ENCODE data around the gene REC114. TPM values are rescaled to one million over a fixed set of nuclear protein-coding genes. Genes with fewer than 3 reads are reported as not detected.
A peak's percentile ranks its signal among the peaks of the same experiment; 100 is the strongest.

The REC114 gene
- total and polyA plus RNA-seq, 2 of the 8 experiments (the other 6 are each of a cell fraction or from before 2014, with no cell fraction given), result 0.12 TPM; not detected in 1

DNA sequence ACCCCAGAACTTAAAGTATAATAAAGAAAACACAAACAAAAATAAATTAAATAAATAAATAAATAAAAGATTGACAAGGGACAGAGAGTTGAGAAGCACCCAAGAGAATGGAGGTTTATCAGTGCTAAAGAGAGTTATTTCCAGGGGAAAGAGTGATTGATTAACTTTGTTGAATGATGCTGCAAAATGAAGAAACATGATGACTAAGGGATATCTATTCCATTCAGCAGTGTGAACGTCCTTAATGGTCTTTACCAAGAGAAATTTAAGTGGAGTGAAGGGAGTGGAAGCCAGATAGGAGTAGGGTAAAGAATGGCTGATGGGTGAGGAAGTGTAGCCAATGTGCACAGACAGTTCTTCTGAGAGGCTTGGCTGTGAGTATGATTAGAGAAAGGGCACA is 11.1 kb downstream of the REC114 start:
- Histone ChIP-seq H3K23ac (ENCODE audit: insufficient read length) (no peak overlapping the region), H3K4me1 (replicated peaks in 1 of 4; ENCODE audit: control insufficient read depth in 3 of 4, insufficient read depth in 4 of 4, low read length in 3 of 4) (peaks cover 0 to 5% (median under 1%) of the 10 kb centered on the region in 4 experiments; a peak in 3 of 7 replicates), H4K8ac (ENCODE audit: extremely low read depth, insufficient read depth, low read length) (no peak overlapping the region), H3K9ac (replicated peaks in 1 of 4; ENCODE audit: extremely low read depth in 1 of 4, low read depth in 3 of 4, low read length in 3 of 4) (no peak overlapping the region), H2BK5ac (ENCODE audit: low read depth, low read length) (no peak overlapping the region), H3K79me2 (ENCODE audit: control insufficient read depth in 1 of 2, insufficient read depth in 2 of 2, low read length in 2 of 2) (no peaks in the 10 kb centered on the region), H3K4me2 (ENCODE audit: insufficient read depth in 1 of 2, low read depth in 2 of 2, low read length in 2 of 2) (no peak overlapping the region), H4K5ac (ENCODE audit: insufficient read length, low read depth, low read length) (no peak overlapping the region), H3K14ac (ENCODE audit: insufficient read length) (no peak overlapping the region), H4K91ac (replicated peaks; ENCODE audit: insufficient read length, low read length) (no peak overlapping the region), H4K20me1 (replicated peaks in 1 of 2; ENCODE audit: control insufficient read depth in 1 of 2, insufficient read depth in 2 of 2, low read length in 2 of 2) (no peaks in the 10 kb centered on the region), H3K56ac (replicated peaks; ENCODE audit: insufficient read length, low read depth, low read length) (no peak overlapping the region), H2BK120ac (replicated peaks; ENCODE audit: low read depth, low read length) (no peak overlapping the region), H2AFZ (ENCODE audit: low read length) (no peak overlapping the region), H3K27me3 (replicated peaks in 1 of 4; ENCODE audit: control insufficient read depth in 3 of 4, extremely low read depth in 1 of 4, insufficient read depth in 3 of 4, low read length in 3 of 4) (no peaks in the 10 kb centered on the region), H3K79me1 (ENCODE audit: low read depth, low read length) (no peaks in the 10 kb centered on the region), H3K18ac (ENCODE audit: extremely low read depth, low read length) (no peak overlapping the region), H3K23me2 (ENCODE audit: low read depth, low read length) (no peaks in the 10 kb centered on the region), H3K9me3 (ENCODE audit: insufficient read depth in 2 of 2, low read depth in 1 of 2, low read length in 1 of 2) (no peaks in the 10 kb centered on the region), H2BK12ac (ENCODE audit: low read depth, low read length) (no peak overlapping the region), H2AK5ac (ENCODE audit: low read depth, low read length) (no peak overlapping the region), H3K4ac (replicated peaks; ENCODE audit: insufficient read length, low read depth, low read length) (no peak overlapping the region), H2BK20ac (ENCODE audit: low read length) (no peak overlapping the region), H2BK15ac (ENCODE audit: low read length) (no peak overlapping the region), H3K36me3 (ENCODE audit: control insufficient read depth in 2 of 4, insufficient read depth in 4 of 4, low read length in 3 of 4) (no peaks in the 10 kb centered on the region), H3K4me3 (ENCODE audit: extremely low read depth in 1 of 4, insufficient read depth in 2 of 4, low read depth in 3 of 4, low read length in 4 of 4) (no peak overlapping the region), H3K27ac (ENCODE audit: low read depth, low read length) (no peak overlapping the region)
- ChIA-PET POLR2A (ENCODE audit: partially characterized antibody) (no interaction called here), CTCF (ENCODE audit: partially characterized antibody) (interaction anchor here (1.8 kb wide), 1 partner anchor 10 kb away, joined by 6 read pairs; no protein-coding TSS in a partner anchor)
- 47% methylated on average over 1 of the region's 1 CpG; no CpG with 5 or more reads in 1 of the 2 experiments for WGBS, 2 experiments (ENCODE audit: extremely low coverage in 1 of 2, insufficient coverage in 1 of 2, insufficient read length in 1 of 2, insufficient replicate concordance in 2 of 2, low coverage in 1 of 2, low lambda C conversion rate in 2 of 2, missing lambda C conversion rate in 1 of 2)
- DNase-seq (ENCODE audit: low read depth in 1 of 2, low spot score in 2 of 2) (no peak), FAIRE-seq (no peak)
- TF ChIP-seq BACH1 (IDR thresholded peaks at IDR 0.05; ENCODE audit: low read length) (no peak), PHF8 (conservative IDR thresholded peaks at IDR 0.05; ENCODE audit: low read depth, low read length) (no peak), CBX5 (IDR thresholded peaks at IDR 0.05; ENCODE audit: low read depth, low read length) (no peak), SRF (IDR thresholded peaks at IDR 0.05; ENCODE audit: low read depth, low read length) (no peak), MAFK (IDR thresholded peaks at IDR 0.05; ENCODE audit: low read depth, low read length) (0 out of 2 replicates have a peak, but pooled peaks have one; percentile 8), CREB1 (IDR thresholded peaks at IDR 0.05) (no peak), POLR2AphosphoS5 (IDR thresholded peaks at IDR 0.05; ENCODE audit: low read depth, low read length) (no peak)
- TF ChIP-seq, protein P1, sequence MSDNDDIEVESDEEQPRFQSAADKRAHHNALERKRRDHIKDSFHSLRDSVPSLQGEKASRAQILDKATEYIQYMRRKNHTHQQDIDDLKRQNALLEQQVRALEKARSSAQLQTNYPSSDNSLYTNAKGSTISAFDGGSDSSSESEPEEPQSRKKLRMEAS (IDR thresholded peaks at IDR 0.05), result no peak
